Stimulated activated naive CD8-positive, alpha-beta T cell treated with anti-CD3 and anti-CD28 coated beads, Interleukin-15, Interleukin-2, amounts not matched to agents 100 U/mL and 50 U/mL, for 24 hours (primary cell): ENCODE measurements around the gene KRTAP6-2.

ENCODE experiments used
- ATAC-seq: fragments of 150-1000 bp; cut with Tn5 transposase; one replicate; pipeline ENCODE4 v1.10.0; 2021
- DNase-seq: peaks from one replicate; pipeline ENCODE4 v3.0.0; 2021

The KRTAP6-2 gene

GRCh38 chr21:30598802-30599201 lies at the start of gene KRTAP6-2:
TSS of gene KRTAP6-2 (minus strand) at chr21:30598902. CDS start at chr21:30598874, 28 bp downstream.
- no peak for ATAC-seq
- DNase-seq: no peak

- ATAC-seq (no peak), DNase-seq (no peak)
Measured at GRCh38 chr21:30646904-30647414, 48.3 kb upstream of the KRTAP6-2 start.

DNA sequence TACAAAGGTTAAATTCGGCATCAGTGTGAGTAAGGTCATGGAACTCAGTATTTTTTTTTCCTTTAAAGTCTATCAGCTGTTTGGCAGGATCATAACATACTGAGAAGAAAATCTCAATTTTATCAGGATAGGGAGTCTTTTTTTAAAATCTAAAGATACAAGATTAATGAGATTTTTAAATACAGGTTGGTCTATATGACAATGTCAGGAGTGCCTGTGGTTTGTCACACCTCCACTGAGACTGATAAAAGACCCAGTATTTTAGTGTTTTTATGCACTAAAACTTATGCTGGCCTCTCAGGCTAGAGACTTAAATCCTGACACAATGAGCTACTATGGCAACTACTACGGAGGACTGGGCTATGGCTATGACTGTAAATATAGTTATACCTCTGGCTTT lies 43.9 kb upstream of the KRTAP6-2 start, which contains the start of gene KRTAP20-3:
KRTAP20-3 (plus strand) TSS at position 301 of the 400 bp plus-strand sequence.
- ATAC-seq: no peak
- no peak for DNase-seq

DNA sequence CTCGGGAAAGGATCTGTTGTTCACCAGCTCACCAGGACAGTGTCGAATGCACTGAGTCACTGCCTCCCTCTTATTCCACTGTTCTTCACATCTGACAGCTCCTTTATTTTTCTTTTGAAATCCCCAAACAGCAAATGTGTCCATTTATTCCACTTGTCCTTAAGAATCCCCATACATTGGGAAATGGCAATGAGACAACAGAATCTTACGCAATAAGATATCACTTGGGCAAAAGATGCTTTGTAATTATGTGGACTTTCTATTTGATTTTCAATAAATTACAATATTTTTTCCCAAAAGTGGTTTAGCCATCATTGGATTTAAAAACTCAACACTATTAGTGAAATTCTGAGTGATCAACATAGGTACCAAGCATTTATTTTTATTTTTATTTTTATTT lies 40.0 kb upstream of the KRTAP6-2 start:
- no peak for DNase-seq
- no peak for ATAC-seq

- DNase-seq (no peak), ATAC-seq (no peak)
Measured at GRCh38 chr21:30634906-30635305, 36.2 kb upstream of the KRTAP6-2 start, which contains the start of gene KRTAP20-2. TSS of gene KRTAP20-2 (plus strand) at chr21:30635206. CDS start at chr21:30635264, 58 bp downstream.

DNA sequence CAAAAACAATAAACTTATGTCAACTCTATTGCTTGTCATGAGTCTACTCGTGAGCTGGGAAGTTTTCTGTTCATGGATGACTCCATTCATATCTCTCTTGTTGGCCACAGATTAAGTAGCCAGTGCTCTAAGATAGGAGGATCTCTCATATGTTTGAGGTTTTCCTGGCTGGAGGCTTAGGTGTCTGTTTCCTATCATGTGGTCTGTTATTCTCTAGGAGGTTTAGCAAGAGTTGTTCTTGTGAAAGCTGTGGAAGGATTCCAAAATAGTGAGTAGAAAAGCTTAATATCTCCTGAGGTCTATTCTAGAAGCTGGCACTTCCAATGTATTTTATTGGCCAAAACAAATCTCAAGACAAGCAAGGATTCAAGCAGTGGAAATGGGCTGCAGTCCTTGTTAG lies 30.5 kb upstream of the KRTAP6-2 start:
- no peak for ATAC-seq
- no peak for DNase-seq

- no peak for ATAC-seq
- no peak for DNase-seq
Measured at GRCh38 chr21:30628109-30628508, 29.4 kb upstream of the KRTAP6-2 start.

DNA sequence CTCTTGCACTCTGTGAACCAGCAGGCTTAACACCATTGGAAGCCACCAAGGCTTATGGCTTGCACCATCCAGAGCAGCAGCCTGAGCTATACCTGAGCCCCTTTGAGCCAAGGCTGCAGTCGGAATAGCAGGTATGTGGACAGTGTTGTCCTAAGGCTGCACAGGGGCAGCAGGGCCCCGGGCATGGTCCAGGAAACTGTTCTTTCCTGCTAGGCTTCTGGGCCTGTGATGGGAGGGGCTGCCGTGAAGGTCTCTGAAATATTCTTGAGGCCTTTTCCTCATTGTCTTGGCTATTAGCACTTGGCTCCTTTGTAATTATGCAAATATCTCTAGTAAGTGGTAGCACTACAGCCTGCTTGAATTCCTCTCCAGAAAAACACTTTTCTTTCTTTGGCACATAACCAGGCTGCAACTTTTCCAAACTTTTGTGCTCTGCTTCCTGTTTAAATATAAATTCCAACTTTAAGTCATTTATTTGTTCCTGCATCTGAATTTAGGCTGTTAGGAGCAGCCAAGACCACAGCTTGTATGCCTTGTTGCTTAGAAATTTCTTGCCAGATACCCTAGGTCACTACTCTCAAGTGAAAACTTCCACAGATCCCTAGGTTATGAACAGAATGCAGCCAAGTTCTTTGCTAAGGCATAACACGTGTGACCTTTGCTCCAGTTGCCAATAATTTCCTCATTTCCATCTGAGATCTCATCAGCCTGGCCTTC lies 26.9 kb upstream of the KRTAP6-2 start:
- DNase-seq: no peak
- no peak for ATAC-seq

GRCh38 chr21:30623362-30623761 lies 24.7 kb upstream of the KRTAP6-2 start:
- DNase-seq (no peak), ATAC-seq (no peak)

GRCh38 chr21:30620522-30620921 lies 21.8 kb upstream of the KRTAP6-2 start, which contains the start of gene KRTAP20-4:
TSS of gene KRTAP20-4 (plus strand) at chr21:30620627.
- no peak for DNase-seq
- ATAC-seq: no peak

- no peak for DNase-seq
- ATAC-seq: no peak
Measured at GRCh38 chr21:30620080-30620479, 21.4 kb upstream of the KRTAP6-2 start.

- DNase-seq (no peak), ATAC-seq (no peak)
Measured at GRCh38 chr21:30616125-30616524, 17.4 kb upstream of the KRTAP6-2 start, which contains the start of gene KRTAP20-1. TSS of gene KRTAP20-1 (plus strand) at chr21:30616425. CDS start at chr21:30616455, 30 bp downstream.

DNA sequence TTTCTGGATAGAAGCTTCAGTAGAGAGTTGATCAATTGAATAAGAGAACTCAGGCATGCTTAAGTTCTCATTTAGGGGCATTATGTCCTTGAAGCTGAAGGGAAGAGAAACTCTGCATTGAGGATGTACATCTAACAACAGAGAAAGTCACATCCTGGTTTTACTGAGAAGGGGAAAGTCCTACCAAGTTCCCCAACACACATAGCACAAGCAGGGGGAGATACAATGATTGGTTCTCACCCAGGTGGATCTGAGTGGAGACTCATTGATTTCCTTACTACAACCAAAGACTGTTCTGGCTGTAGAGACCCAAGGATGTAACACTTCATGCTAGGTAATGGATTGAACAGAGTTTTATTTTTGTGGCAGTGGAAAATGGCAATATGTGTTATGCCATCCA lies 16.5 kb upstream of the KRTAP6-2 start:
- ATAC-seq (no peak), DNase-seq (no peak)

GRCh38 chr21:30613836-30614235 lies 15.1 kb upstream of the KRTAP6-2 start, which contains the start of gene KRTAP6-1:
TSS of gene KRTAP6-1 (minus strand) at chr21:30613930. CDS start at chr21:30613904, 26 bp downstream.
- ATAC-seq: peak; percentile 19
- no peak for DNase-seq

- DNase-seq: no peak
- ATAC-seq: no peak
Measured at GRCh38 chr21:30612132-30612531, 13.4 kb upstream of the KRTAP6-2 start.

DNA sequence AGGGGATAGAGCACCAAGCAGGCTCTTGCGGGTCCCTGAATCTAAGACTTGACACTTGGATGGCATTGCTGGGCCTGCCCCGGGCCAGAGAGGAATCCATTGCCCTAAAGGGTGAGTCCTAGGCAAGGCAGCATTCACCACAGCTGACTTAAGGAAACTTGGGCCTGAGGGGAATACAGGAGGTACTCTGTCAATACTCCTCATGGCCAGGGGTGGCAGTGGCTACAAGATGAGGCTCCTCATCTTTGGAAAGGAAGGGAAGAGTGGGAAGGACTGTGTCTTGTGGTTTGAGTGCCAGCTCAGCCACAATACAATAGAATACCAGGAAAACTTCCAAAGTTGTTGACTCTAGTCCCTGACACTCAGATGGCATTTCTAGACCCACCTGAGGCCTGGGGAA lies 7.3 kb upstream of the KRTAP6-2 start:
- ATAC-seq: no peak
- no peak for DNase-seq

DNA sequence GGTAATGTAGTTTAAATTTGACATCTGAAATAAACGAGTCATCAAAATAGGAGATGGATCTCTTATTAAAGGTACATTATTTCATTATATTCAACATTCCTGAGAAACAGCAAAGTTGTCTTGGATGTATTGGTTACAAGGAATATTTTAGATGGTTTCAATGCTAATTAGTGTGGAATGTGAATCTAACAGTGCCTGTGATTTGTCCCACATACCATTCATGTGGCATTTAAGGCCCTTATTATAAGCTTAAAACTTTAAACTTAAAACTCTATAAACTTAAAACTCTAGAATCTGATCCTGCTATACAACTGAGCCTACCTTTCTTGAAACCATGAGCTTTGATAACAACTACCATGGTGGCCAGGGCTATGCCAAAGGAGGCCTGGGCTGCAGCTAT lies 2.1 kb upstream of the KRTAP6-2 start, which contains the start of gene KRTAP22-1:
KRTAP22-1 (plus strand) TSS at position 301 of the 400 bp plus-strand sequence.
- DNase-seq (no peak), ATAC-seq (no peak)

- no peak for ATAC-seq
- DNase-seq: no peak
Measured at GRCh38 chr21:30592140-30592539, 6.6 kb downstream of the KRTAP6-2 start, which contains the start of gene KRTAP6-3. TSS of gene KRTAP6-3 (plus strand) at chr21:30592440. CDS start at chr21:30592446, 6 bp downstream.

DNA sequence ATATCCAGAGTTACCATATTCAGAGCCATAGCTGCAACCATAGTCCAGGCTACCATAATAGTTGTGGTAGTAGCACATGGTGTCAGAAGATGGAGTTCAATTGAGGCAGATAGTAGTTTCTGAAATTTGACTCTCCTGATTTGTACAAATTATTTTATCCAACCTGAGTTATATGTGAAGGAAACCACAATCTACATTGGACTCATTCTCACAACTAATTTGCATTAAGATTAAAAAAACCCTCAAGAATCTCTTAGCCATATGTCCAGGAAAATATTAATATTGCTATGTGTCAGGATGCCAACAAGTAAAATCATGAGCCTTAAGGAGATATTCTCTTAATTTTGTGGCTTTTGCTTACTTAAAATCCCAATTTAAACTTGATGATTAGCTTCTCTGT lies 8.4 kb downstream of the KRTAP6-2 start, which contains the start of gene KRTAP22-2:
KRTAP22-2 (minus strand) TSS at position 101 of the 400 bp plus-strand sequence.
- no peak for DNase-seq
- no peak for ATAC-seq

GRCh38 chr21:30582870-30583269 lies 15.8 kb downstream of the KRTAP6-2 start:
- ATAC-seq (no peak), DNase-seq (no peak)

DNA sequence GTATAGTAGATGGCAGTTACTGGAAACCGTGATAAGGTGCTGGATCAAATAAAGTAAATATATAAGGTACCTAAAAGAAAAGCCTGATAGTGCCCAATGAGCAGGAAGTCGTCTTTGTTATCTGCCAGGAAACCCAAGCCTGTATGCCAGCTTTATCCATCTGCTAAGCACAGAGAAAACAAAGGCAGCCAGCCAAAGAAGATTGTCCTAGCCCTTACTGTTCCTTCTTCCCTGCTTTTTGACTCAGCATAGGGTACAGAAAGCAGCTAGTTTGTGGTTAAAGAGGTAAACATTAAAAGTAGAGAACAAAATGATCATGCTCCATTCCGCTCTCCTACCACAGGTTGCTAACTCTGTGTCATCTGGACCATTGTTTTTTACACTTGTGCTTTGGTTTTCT lies 18.6 kb downstream of the KRTAP6-2 start:
- ATAC-seq: no peak
- no peak for DNase-seq

DNA sequence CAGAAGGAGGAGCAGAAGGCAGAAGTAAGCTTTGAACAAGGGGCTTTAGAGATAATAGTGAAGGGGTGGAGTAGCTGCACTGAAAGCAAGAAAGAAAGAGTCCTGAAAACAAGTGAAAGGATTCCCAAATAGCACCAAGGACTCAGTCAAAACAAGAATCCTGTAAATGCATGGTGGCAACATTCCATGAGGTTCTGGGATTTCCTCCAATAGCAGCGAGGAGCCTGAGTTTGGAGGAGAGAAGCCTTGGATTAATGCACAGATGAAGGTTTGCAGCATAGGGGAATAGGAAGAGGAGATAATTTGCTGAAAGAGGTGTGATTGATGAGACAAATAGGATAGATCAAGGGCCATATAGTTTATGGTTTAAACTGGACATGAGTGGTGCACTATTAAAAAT lies 19.4 kb downstream of the KRTAP6-2 start:
- no peak for ATAC-seq
- no peak for DNase-seq

DNA sequence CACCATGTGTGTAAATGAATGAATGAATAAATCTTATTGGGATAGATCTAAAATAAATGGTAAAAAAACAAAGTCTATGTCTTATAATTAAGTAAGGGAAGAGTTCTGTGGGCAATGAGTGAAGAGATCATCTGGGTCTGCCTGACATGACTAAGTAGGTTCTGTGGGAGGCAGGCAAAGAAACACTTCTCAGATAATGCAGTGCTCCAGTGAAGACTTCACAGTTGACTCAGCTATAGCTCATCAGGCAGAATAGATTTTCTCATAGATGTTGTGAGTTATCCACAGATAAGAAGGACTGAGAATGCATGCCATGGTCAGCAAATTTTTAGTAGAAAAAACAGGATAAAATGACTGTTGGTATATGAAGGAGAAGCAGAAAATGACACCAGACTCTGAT lies 20.9 kb downstream of the KRTAP6-2 start:
- ATAC-seq (no peak), DNase-seq (no peak)
